NCI-H69 (cell line): ENCODE data around the gene NABP1.

Experiments
- DNase-seq: peaks from one replicate; lab custom pipeline; 2025; lab: John Stamatoyannopoulos, UW

Gene NABP1

GRCh38 chr2:191710411-191710900, 32.5 kb downstream of the NABP1 start:
- no peak for DNase-seq

GRCh38 chr2:191711621-191712020, 33.7 kb downstream of the NABP1 start:
- no peak for DNase-seq

GRCh38 chr2:191713837-191714236, 35.9 kb downstream of the NABP1 start:
- DNase-seq, result peak; percentile 6

GRCh38 chr2:191714925-191715324, 37.0 kb downstream of the NABP1 start:
- DNase-seq, result peak; percentile 35

- DNase-seq, result no peak
Observed at GRCh38 chr2:191715471-191715870, 37.5 kb downstream of the NABP1 start.

GRCh38 chr2:191719261-191719660, 41.3 kb downstream of the NABP1 start:
- DNase-seq, result peak; percentile 1

GRCh38 chr2:191719938-191720337, 42.0 kb downstream of the NABP1 start:
- no peak for DNase-seq

GRCh38 chr2:191721331-191721730, 43.4 kb downstream of the NABP1 start:
- DNase-seq, result no peak

- no peak for DNase-seq
Observed at GRCh38 chr2:191724015-191724414, 46.1 kb downstream of the NABP1 start.

- no peak for DNase-seq
Observed at GRCh38 chr2:191728750-191729624, 51.1 kb downstream of the NABP1 start.

- DNase-seq, result no peak
Observed at GRCh38 chr2:191730263-191730662, 52.3 kb downstream of the NABP1 start.
